H1 (cell line): ENCODE measurements around the gene MANBA. TPM values are rescaled to one million over a fixed set of nuclear protein-coding genes. Genes with fewer than 3 reads are reported as not detected.

Experiments
- CTCF ChIA-PET: fragments of 300-600 bp; sonication (Branson Sonifier 250); formaldehyde crosslinking; loops from one replicate; lab custom pipeline; 2021; ENCODE audit not compliant: partially characterized antibody; lab: Charles Lee
- POLR2A ChIA-PET: fragments of 300-600 bp; sonication (Branson Sonifier 250); formaldehyde crosslinking; loops from one replicate; lab custom pipeline; 2021; ENCODE audit warnings: inconsistent platforms; ENCODE audit not compliant: partially characterized antibody; lab: Charles Lee
- DNase-seq, 2 experiments: peaks; one replicate each; pipeline versions ENCODE4 v3.0.0 to v3.0.0-alpha.2; 2010 to 2022; ENCODE audit warnings: low spot score in 2 of 2, low read depth in 1 of 2, mixed read lengths in 1 of 2
- FAIRE-seq: peaks from 2 replicates; lab custom pipeline; 2011; peaks lifted over from hg19 to GRCh38; lab: Jason Lieb, UNC
- H2AFZ ChIP-seq: 2 replicates; pipeline ENCODE4 v1.8.1; 2012; ENCODE audit warnings: low read length, inconsistent platforms
- H2AK5ac ChIP-seq: 2 replicates; pipeline ENCODE4 v1.6.1; 2013; ENCODE audit warnings: low read depth, low read length
- H2BK120ac ChIP-seq: replicated peaks from 2 replicates; pipeline ENCODE3; 2013; ENCODE audit warnings: low read depth, low read length, inconsistent platforms
- H2BK12ac ChIP-seq: 2 replicates; pipeline ENCODE4 v1.6.1; 2013; ENCODE audit warnings: low read depth, low read length
- H2BK15ac ChIP-seq: 2 replicates; pipeline ENCODE4 v1.6.1; 2013; ENCODE audit warnings: low read length
- H2BK20ac ChIP-seq: 2 replicates; pipeline ENCODE4 v1.6.1; 2013; ENCODE audit warnings: low read length
- H2BK5ac ChIP-seq: 2 replicates; pipeline ENCODE4 v1.6.1; 2013; ENCODE audit warnings: low read depth, low read length
- H3K14ac ChIP-seq: 2 replicates; pipeline ENCODE4 v1.6.1; 2013; ENCODE audit warnings: inconsistent platforms; ENCODE audit not compliant: insufficient read length
- H3K18ac ChIP-seq: 2 replicates; pipeline ENCODE4 v1.6.1; 2013; ENCODE audit warnings: low read length; ENCODE audit errors: extremely low read depth
- H3K23ac ChIP-seq: 2 replicates; pipeline ENCODE4 v1.6.1; 2013; ENCODE audit warnings: inconsistent platforms; ENCODE audit not compliant: insufficient read length
- H3K23me2 ChIP-seq: 2 replicates; pipeline ENCODE4 v1.6.1; 2013; ENCODE audit warnings: low read depth, low read length
- H3K27ac ChIP-seq: 2 replicates; pipeline ENCODE4 v1.6.1; 2011; ENCODE audit warnings: low read depth, low read length, inconsistent platforms
- H3K27me3 ChIP-seq, 4 experiments: replicated peaks in 1 of 4; 1 replicate in 1 of 4; 2 replicates in 3 of 4; pipeline versions ENCODE4 v1.6.1 to v1.8.1; 2011 to 2013; ENCODE audit warnings: low read length in 3 of 4, mild to moderate bottlenecking in 3 of 4, inconsistent platforms in 2 of 4, mixed read lengths in 2 of 4, moderate library complexity in 1 of 4; ENCODE audit not compliant: control insufficient read depth in 3 of 4, insufficient read depth in 3 of 4; ENCODE audit errors: extremely low read depth in 1 of 4
- H3K36me3 ChIP-seq, 4 experiments: 2 replicates each; pipeline versions ENCODE4 v1.6.1 to v1.8.1; 2011 to 2013; ENCODE audit warnings: mild to moderate bottlenecking in 4 of 4, low read length in 3 of 4, moderate library complexity in 2 of 4, control low read depth in 1 of 4, inconsistent platforms in 1 of 4; ENCODE audit not compliant: insufficient read depth in 4 of 4, control insufficient read depth in 2 of 4
- H3K4ac ChIP-seq: replicated peaks from 2 replicates; pipeline ENCODE3; 2013; ENCODE audit warnings: low read length, low read depth, mixed read lengths, inconsistent platforms; ENCODE audit not compliant: insufficient read length
- H3K4me1 ChIP-seq, 4 experiments: replicated peaks in 1 of 4; 1 replicate in 1 of 4; 2 replicates in 3 of 4; pipeline versions ENCODE4 v1.6.1 to v1.8.1; 2011 to 2013; ENCODE audit warnings: low read length in 3 of 4, inconsistent platforms in 2 of 4, mixed read lengths in 1 of 4; ENCODE audit not compliant: insufficient read depth in 4 of 4, control insufficient read depth in 3 of 4
- H3K4me2 ChIP-seq, 2 experiments: 2 replicates each; pipeline versions ENCODE4 v1.6.1 to v1.8.1; 2011 to 2013; ENCODE audit warnings: low read depth in 2 of 2, low read length in 2 of 2, control low read depth in 1 of 2, inconsistent platforms in 1 of 2, mild to moderate bottlenecking in 1 of 2; ENCODE audit not compliant: insufficient read depth in 1 of 2
- H3K4me3 ChIP-seq, 4 experiments: fragments of 200-600, 300-600 bp in 1 of 4; sonication (generic), shearing (Covaris generic), sonication (Bioruptor Twin) in 1 of 4; 2 replicates each; pipeline versions ENCODE4 v1.5.1 to v1.8.1; 2011 to 2016; ENCODE audit warnings: low read length in 4 of 4, low read depth in 3 of 4, control low read depth in 2 of 4, inconsistent platforms in 2 of 4, mild to moderate bottlenecking in 2 of 4, mixed read lengths in 1 of 4, moderate library complexity in 1 of 4; ENCODE audit not compliant: insufficient read depth in 2 of 4; ENCODE audit errors: extremely low read depth in 1 of 4
- H3K56ac ChIP-seq: replicated peaks from 2 replicates; pipeline ENCODE3; 2013; ENCODE audit warnings: low read depth, mild to moderate bottlenecking, mixed read lengths, low read length, inconsistent platforms; ENCODE audit not compliant: insufficient read length
- H3K79me1 ChIP-seq: 2 replicates; pipeline ENCODE4 v1.6.1; 2013; ENCODE audit warnings: low read depth, low read length, control low read depth
- H3K79me2 ChIP-seq, 2 experiments: 2 replicates each; pipeline versions ENCODE4 v1.6.1 to v1.8.1; 2012 to 2013; ENCODE audit warnings: low read length in 2 of 2, mild to moderate bottlenecking in 2 of 2, inconsistent platforms in 1 of 2; ENCODE audit not compliant: insufficient read depth in 2 of 2, control insufficient read depth in 1 of 2
- H3K9ac ChIP-seq, 4 experiments: replicated peaks in 1 of 4; 1 replicate in 1 of 4; 2 replicates in 3 of 4; pipeline versions ENCODE4 v1.6.1 to v1.8.1; 2011 to 2013; ENCODE audit warnings: low read depth in 3 of 4, low read length in 3 of 4, control low read depth in 2 of 4, mild to moderate bottlenecking in 2 of 4, moderate library complexity in 2 of 4, inconsistent platforms in 1 of 4; ENCODE audit errors: extremely low read depth in 1 of 4
- H3K9me3 ChIP-seq, 2 experiments: 2 replicates each; pipeline versions ENCODE4 v1.6.1 to v1.8.1; 2012 to 2013; ENCODE audit warnings: mild to moderate bottlenecking in 2 of 2, moderate library complexity in 2 of 2, control low read depth in 1 of 2, inconsistent platforms in 1 of 2, low read depth in 1 of 2, low read length in 1 of 2, mixed read lengths in 1 of 2; ENCODE audit not compliant: insufficient read depth in 2 of 2
- H4K20me1 ChIP-seq, 2 experiments: replicated peaks in 1 of 2; 2 replicates each; pipeline versions ENCODE3 to v1.8.1; 2011 to 2013; ENCODE audit warnings: inconsistent platforms in 2 of 2, low read length in 2 of 2, mild to moderate bottlenecking in 1 of 2; ENCODE audit not compliant: insufficient read depth in 2 of 2, control insufficient read depth in 1 of 2
- H4K5ac ChIP-seq: 2 replicates; pipeline ENCODE4 v1.6.1; 2013; ENCODE audit warnings: low read length, low read depth, mixed read lengths, inconsistent platforms; ENCODE audit not compliant: insufficient read length
- H4K8ac ChIP-seq: 2 replicates; pipeline ENCODE4 v1.8.0; 2013; ENCODE audit warnings: mild to moderate bottlenecking, moderate library complexity, low read length, inconsistent platforms; ENCODE audit not compliant: insufficient read depth; ENCODE audit errors: extremely low read depth
- H4K91ac ChIP-seq: replicated peaks from 2 replicates; pipeline ENCODE3; 2013; ENCODE audit warnings: low read length, mixed read lengths, inconsistent platforms; ENCODE audit not compliant: insufficient read length
- EP300 ChIP-seq, 2 experiments: IDR thresholded peaks; 1 replicate in 1 of 2; 2 replicates in 1 of 2; pipeline ENCODE4 v1.6.1; 2011 to 2012; ENCODE audit warnings: low read depth in 2 of 2, low read length in 2 of 2, mild to moderate bottlenecking in 2 of 2, borderline replicate concordance in 1 of 2, inconsistent platforms in 1 of 2, moderate library complexity in 1 of 2
- HDAC2 ChIP-seq, 2 experiments: fragments of 300-600 bp in 1 of 2; sonication (generic) in 1 of 2; IDR thresholded peaks; 2 replicates each; pipeline ENCODE4 v1.6.1; 2011 to 2012; ENCODE audit warnings: low read depth in 2 of 2, low read length in 2 of 2, mild to moderate bottlenecking in 2 of 2, moderate library complexity in 2 of 2, borderline replicate concordance in 1 of 2, inconsistent platforms in 1 of 2
- JUN ChIP-seq: IDR thresholded peaks from 2 replicates; pipeline ENCODE4 v1.6.1; 2011; ENCODE audit warnings: low read depth, mild to moderate bottlenecking, improper control_type of control experiment, low read length
- KDM5A ChIP-seq: fragments of 200-600 bp; IDR thresholded peaks from 2 replicates; pipeline ENCODE4 v1.7.1; 2012; ENCODE audit warnings: mild to moderate bottlenecking, low read length, inconsistent platforms, mixed read lengths
- RFX5 ChIP-seq: IDR thresholded peaks from 2 replicates; pipeline ENCODE4 v1.6.1; 2011; ENCODE audit warnings: low read depth, low read length, improper control_type of control experiment, borderline replicate concordance
- SIN3A ChIP-seq, 2 experiments: IDR thresholded peaks in 1 of 2; conservative IDR thresholded peaks in 1 of 2; 2 replicates each; pipeline ENCODE4 v1.6.1; 2011 to 2012; ENCODE audit warnings: low read length in 2 of 2, improper control_type of control experiment in 1 of 2, low read depth in 1 of 2, mild to moderate bottlenecking in 1 of 2
- SIX5 ChIP-seq: IDR thresholded peaks from 2 replicates; pipeline ENCODE4 v1.6.1; 2011; ENCODE audit warnings: mild to moderate bottlenecking, low read depth, low read length
- SP2 ChIP-seq: IDR thresholded peaks from 2 replicates; pipeline ENCODE4 v1.6.1; 2012; ENCODE audit warnings: mild to moderate bottlenecking, low read length, inconsistent platforms
- SRF ChIP-seq: IDR thresholded peaks from 2 replicates; pipeline ENCODE4 v1.6.1; 2011; ENCODE audit warnings: mild to moderate bottlenecking, low read depth, low read length, moderate library complexity
- TCF12 ChIP-seq: IDR thresholded peaks from 2 replicates; pipeline ENCODE4 v1.6.1; 2011; ENCODE audit warnings: low read depth, mild to moderate bottlenecking, low read length
- ZNF274 ChIP-seq: IDR thresholded peaks from 2 replicates; pipeline ENCODE4 v1.7.0; 2012; ENCODE audit warnings: low read length, borderline replicate concordance; ENCODE audit errors: extremely low read depth
- WGBS, 2 experiments: shearing (Covaris generic) in 1 of 2; methylation state at CpG; one replicate each; pipeline versions ENCODE4 v1.1.6 to v1.1.7; 2013 to 2015; ENCODE audit warnings: low lambda C conversion rate in 2 of 2, mixed read lengths in 2 of 2, inconsistent platforms in 1 of 2, low coverage in 1 of 2, missing lambda C conversion rate in 1 of 2; ENCODE audit not compliant: insufficient replicate concordance in 2 of 2, insufficient coverage in 1 of 2, insufficient read length in 1 of 2; ENCODE audit errors: extremely low coverage in 1 of 2, missing lambda C conversion rate in 1 of 2; 5-methylcytosine and 5-hydroxymethylcytosine counted together
- polyA plus RNA-seq, 7 experiments: library from polyadenylated mRNA; depleted of rRNA in 3 of 7; stranded (reverse) in 5 of 7; unstranded in 2 of 7; fragments of >200 nt in 5 of 7; fragments of 200-250 nt in 2 of 7; gene quantifications; 1 replicate in 5 of 7; 2 replicates in 1 of 7; 4 replicates in 1 of 7; pipeline versions ENCODE4 v1.2.1 to v1.2.3, GENCODE V29; 2011 to 2013; ENCODE audit warnings: missing spikeins in 2 of 7, mixed read lengths in 2 of 7
- total RNA-seq: library from RNA; stranded (reverse); fragmentation: NEBNext Ultra II Directional; extraction: Animal tissue kit (Norgen Biotek cat#: 25700); gene quantifications from 2 replicates; pipeline ENCODE4 v1.2.1, GENCODE V29; 2021

Gene MANBA
- total and polyA plus RNA-seq, 2 of the 8 experiments (the other 6 are each of a cell fraction or from before 2014, with no cell fraction given): 22.9 to 27.8 TPM

- H4K8ac ChIP-seq: no peak overlapping the region
- 0 out of 7 replicates have a peak, but pooled peaks cover 0 to 2% (median 0%) of the 10 kb centered on the region in 4 experiments for H3K4me1 ChIP-seq
- H3K4me3 ChIP-seq: no peak overlapping the region
- no peak overlapping the region for H2BK120ac ChIP-seq
- H4K20me1 ChIP-seq: peaks cover 0 to 6% of the 10 kb centered on the region in 2 experiments
- no peak overlapping the region for H3K18ac ChIP-seq
- H3K23me2 ChIP-seq: no peaks in the 10 kb centered on the region
- no peak overlapping the region for H3K4ac ChIP-seq
- no peaks in the 10 kb centered on the region for H3K27me3 ChIP-seq
- no peak overlapping the region for H2BK20ac ChIP-seq
- no peak for DNase-seq
- H3K79me1 ChIP-seq: peaks cover under 1% of the 10 kb centered on the region; the same call in 1 of the 2 replicates
- no peak overlapping the region for H3K56ac ChIP-seq
- peaks cover 0 to 20% of the 10 kb centered on the region in 2 experiments; a peak in 2 of 4 replicates for H3K79me2 ChIP-seq
- ChIA-PET POLR2A (no interaction called here), CTCF (interaction anchor here (0.6 to 3.6 kb wide), 12 partner anchors 10 to 432 kb away, joined by 3 to 24 read pairs (median 4); partner anchors contain the start of gene MANBA)
- no peak overlapping the region for H3K14ac ChIP-seq
- no peak overlapping the region for H2BK15ac ChIP-seq
- H4K91ac ChIP-seq: no peak overlapping the region
- no peak overlapping the region for H3K9ac ChIP-seq
- H3K4me2 ChIP-seq: no peak overlapping the region
- H3K23ac ChIP-seq: no peak overlapping the region
- H2AK5ac ChIP-seq: no peak overlapping the region
- no peak overlapping the region for H3K27ac ChIP-seq
- H2BK12ac ChIP-seq: no peak overlapping the region
- no peak overlapping the region for H2AFZ ChIP-seq
- H2BK5ac ChIP-seq: no peak overlapping the region
- no peak for FAIRE-seq
- TF ChIP-seq ZNF274 (no peak), SRF (no peak), HDAC2 (IDR thresholded peaks at IDR 0.05; ENCODE audit: borderline replicate concordance in 1 of 2, low read depth in 2 of 2, low read length in 2 of 2) (no peak), SP2 (no peak), EP300 (IDR thresholded peaks at IDR 0.05; ENCODE audit: borderline replicate concordance in 1 of 2, low read depth in 2 of 2, low read length in 2 of 2) (no peak), SIN3A (conservative IDR thresholded peaks at IDR 0.05 in 1 of 2, IDR thresholded peaks at IDR 0.05 in 1 of 2; ENCODE audit: low read depth in 1 of 2, low read length in 2 of 2) (no peak), KDM5A (no peak), SIX5 (no peak), JUN (no peak), RFX5 (no peak), TCF12 (no peak)
- H3K9me3 ChIP-seq: no peaks in the 10 kb centered on the region
- H3K36me3 ChIP-seq: peaks cover 0 to 2% (median 0%) of the 10 kb centered on the region in 4 experiments; a peak in 1 of 8 replicates
- 95% methylated on average over 5 of the region's 5 CpGs; no CpG with 5 or more reads in 1 of the 2 experiments for WGBS, 2 experiments
- H4K5ac ChIP-seq: no peak overlapping the region
Observed at GRCh38 chr4:102732678-102733077, 28.1 kb downstream of the MANBA start.
